Erythroblast (primary cell): Measurements from ENCODE around the gene MTMR11.

ENCODE experiments used
- GATA1 ChIP-seq: IDR thresholded peaks from 2 replicates; pipeline ENCODE4 v1.6.1; 2011; ENCODE audit warnings: low read depth, mild to moderate bottlenecking, control low read depth, low read length, moderate library complexity
- POLR2A ChIP-seq: IDR thresholded peaks from 2 replicates; pipeline ENCODE4 v1.6.1; 2011; ENCODE audit warnings: mild to moderate bottlenecking, low read length

DNA sequence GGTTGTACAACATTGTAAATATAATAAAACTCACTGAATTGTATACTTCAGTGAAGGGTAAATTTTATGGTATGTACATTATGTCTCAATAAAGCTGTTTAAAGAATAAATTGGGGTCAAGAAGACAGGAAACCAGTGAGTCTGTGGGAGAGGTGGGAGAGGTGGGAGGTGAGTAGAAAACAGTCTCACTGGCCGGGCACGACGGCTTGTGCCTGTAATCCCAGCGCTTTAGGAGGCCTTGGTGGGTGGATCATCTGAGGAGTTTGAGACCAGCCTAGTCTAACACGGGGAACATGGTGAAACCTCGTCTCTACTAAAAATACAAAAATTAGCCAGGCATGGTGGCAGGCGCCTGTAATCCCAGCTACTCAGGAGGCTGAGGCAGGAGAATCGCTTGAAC lies 4.2 kb downstream of the MTMR11 start:
- TF ChIP-seq POLR2A, result no peak
- TF ChIP-seq GATA1, result no peak
